Panc1 (cell line): Measurements from ENCODE around the gene NCAM1. TPM values are rescaled to one million over a fixed set of nuclear protein-coding genes. Genes with fewer than 3 reads are reported as not detected.

ENCODE experiments used
- ATAC-seq: fragments of 200-7000 bp; cut with Tn5 transposase; 2 replicates; pipeline ENCODE4 v1.9.1; 2020; ENCODE audit warnings: mild to moderate bottlenecking, moderate library complexity
- BruUV-seq: library from RNA; stranded (reverse); fragments of 400-500 nt; replicated peaks from 2 replicates; lab custom pipeline; 2021; lab: Mats Ljungman, UMichigan
- CTCF ChIA-PET: fragments of 300-600 bp; sonication (Branson Sonifier 250); formaldehyde crosslinking; loops from one replicate; lab custom pipeline; 2022; ENCODE audit warnings: antibody characterized with exemption; lab: Charles Lee
- POLR2A ChIA-PET: fragments of 300-600 bp; sonication (Branson Sonifier 250); formaldehyde crosslinking; loops from one replicate; lab custom pipeline; 2022; ENCODE audit warnings: antibody characterized with exemption; lab: Charles Lee
- DNase-seq: peaks from one replicate; pipeline ENCODE4 v3.0.0-alpha.2; 2010; ENCODE audit warnings: low read depth, low spot score
- H3K27ac ChIP-seq: 2 replicates; pipeline ENCODE4 v1.5.1; 2011; ENCODE audit warnings: mild to moderate bottlenecking, low read length, inconsistent platforms
- H3K27me3 ChIP-seq: fragments of 200-500 bp; sonication (Bioruptor generic); 2 replicates; pipeline ENCODE4 v1.6.0; 2014; ENCODE audit warnings: low read length, inconsistent platforms; ENCODE audit not compliant: control insufficient read depth, insufficient read depth
- H3K36me3 ChIP-seq: fragments of 200-500 bp; sonication (Bioruptor generic); 2 replicates; pipeline ENCODE4 v1.5.1; 2014; ENCODE audit warnings: inconsistent platforms, mild to moderate bottlenecking, low read length, moderate library complexity; ENCODE audit not compliant: control insufficient read depth, insufficient read depth
- H3K4me1 ChIP-seq: 2 replicates; pipeline ENCODE4 v1.5.1; 2011; ENCODE audit warnings: inconsistent platforms, mild to moderate bottlenecking, low read length, moderate library complexity; ENCODE audit not compliant: control insufficient read depth, insufficient read depth
- H3K4me3 ChIP-seq, 2 experiments: 2 replicates each; pipeline ENCODE4 v1.5.1; 2011 to 2012; ENCODE audit warnings: low read depth in 2 of 2, low read length in 2 of 2, mild to moderate bottlenecking in 2 of 2, inconsistent platforms in 1 of 2, moderate library complexity in 1 of 2
- H3K9me3 ChIP-seq: fragments of 200-500 bp; sonication (Bioruptor generic); 2 replicates; pipeline ENCODE4 v1.5.1; 2014; ENCODE audit warnings: low read depth, mild to moderate bottlenecking, inconsistent platforms, low read length, moderate library complexity; ENCODE audit not compliant: control insufficient read depth, insufficient read depth
- CTCF ChIP-seq: fragments of 450-650 bp; IDR thresholded peaks from 2 replicates; pipeline ENCODE4 v1.5.1; 2017; ENCODE audit warnings: mild to moderate bottlenecking
- POLR2AphosphoS5 ChIP-seq: IDR thresholded peaks from 2 replicates; pipeline ENCODE4 v1.6.1; 2012; ENCODE audit warnings: mild to moderate bottlenecking, low read depth, low read length, moderate library complexity
- REST ChIP-seq, 2 experiments: IDR thresholded peaks; 2 replicates each; pipeline ENCODE4 v1.6.1; 2011 to 2012; ENCODE audit warnings: low read depth in 2 of 2, control low read depth in 1 of 2, low read length in 1 of 2, mild to moderate bottlenecking in 1 of 2, moderate library complexity in 1 of 2; ENCODE audit not compliant: insufficient read depth in 1 of 2
- SIN3A ChIP-seq: IDR thresholded peaks from 2 replicates; pipeline ENCODE4 v1.6.1; 2012; ENCODE audit warnings: low read depth, mild to moderate bottlenecking, low read length, moderate library complexity, borderline replicate concordance; ENCODE audit not compliant: insufficient read depth
- TCF7L2 ChIP-seq: IDR thresholded peaks from 2 replicates; pipeline ENCODE4 v1.6.1; 2011; ENCODE audit warnings: mild to moderate bottlenecking, low read depth, low read length, inconsistent platforms
- in situ Hi-C: cut with HindIII; loops from 2 replicates; pipeline ENCODE4 v1.10.0; 2016; ENCODE audit warnings: low sequenced_read_pairs, low pct_unique_long_range_greater_than_20kb
- intact Hi-C: fragments of 100-400 bp; cut with micrococcal nuclease; formaldehyde crosslinking; loops from one replicate; pipeline ENCODE4 v1.10.0; 2022; ENCODE audit not compliant: unreplicated experiment
- total RNA-seq: library from RNA; stranded (reverse); gene quantifications from one replicate; pipeline ENCODE4 v1.2.1, GENCODE V29; 2021; ENCODE audit not compliant: unreplicated experiment

Gene NCAM1
- total RNA-seq, 1 experiment from 2014 or later = 0.18 TPM

- no peaks in the 10 kb centered on the region for H3K27me3 ChIP-seq
- ATAC-seq (no peak), DNase-seq (no peak)
- BruUV-seq = no TSS peak
- intact Hi-C loops = no loop called here
- no peaks in the 10 kb centered on the region for H3K9me3 ChIP-seq
- no peak overlapping the region for H3K4me3 ChIP-seq
- no peak overlapping the region for H3K27ac ChIP-seq
- TF ChIP-seq POLR2AphosphoS5 = no peak
- TF ChIP-seq TCF7L2 = no peak
- no peak for TF ChIP-seq SIN3A
- TF ChIP-seq CTCF = no peak
- TF ChIP-seq REST (IDR thresholded peaks at IDR 0.05; ENCODE audit: insufficient read depth in 1 of 2, low read depth in 2 of 2, low read length in 1 of 2) = no peak
- POLR2A ChIA-PET = no interaction called here
- in situ Hi-C loops = no loop called here
- CTCF ChIA-PET = no interaction called here
- no peaks in the 10 kb centered on the region for H3K4me1 ChIP-seq
- no peaks in the 10 kb centered on the region for H3K36me3 ChIP-seq
These were observed 316.7 kb downstream of the NCAM1 start for GRCh38 chr11:113277907-113278306.

GRCh38 chr11:113278481-113278880 lies 317.3 kb downstream of the NCAM1 start:
- ATAC-seq (no peak), DNase-seq (no peak)
- Histone ChIP-seq H3K27ac (no peak overlapping the region), H3K36me3 (no peaks in the 10 kb centered on the region), H3K4me1 (no peaks in the 10 kb centered on the region), H3K27me3 (no peaks in the 10 kb centered on the region), H3K4me3 (no peak overlapping the region), H3K9me3 (no peaks in the 10 kb centered on the region)
- no peak for TF ChIP-seq REST (IDR thresholded peaks at IDR 0.05; ENCODE audit: insufficient read depth in 1 of 2, low read depth in 2 of 2, low read length in 1 of 2)
- no peak for TF ChIP-seq CTCF
- TF ChIP-seq SIN3A = no peak
- POLR2A ChIA-PET = no interaction called here
- no TSS peak for BruUV-seq
- CTCF ChIA-PET = no interaction called here
- in situ Hi-C loops = no loop called here
- intact Hi-C loops = no loop called here
